Esophagus muscularis mucosa (tissue), 3 donors: Measurements from ENCODE around the gene CCDC167.

ENCODE experiments used
- CTCF ChIP-seq, 3 experiments: fragments of 200-600 bp in 2 of 3; fragments of 450-650 bp in 1 of 3; sonication (generic) in 2 of 3; IDR thresholded peaks; one replicate each; pipeline ENCODE4 v1.5.1; 2017 to 2019; ENCODE audit warnings: antibody characterized with exemption in 3 of 3, mild to moderate bottlenecking in 2 of 3, moderate library complexity in 1 of 3
- POLR2A ChIP-seq: fragments of 450-650 bp; IDR thresholded peaks from one replicate; pipeline ENCODE4 v1.6.1; 2017; ENCODE audit warnings: antibody characterized with exemption, moderate library complexity, mild to moderate bottlenecking, low read depth
- POLR2AphosphoS5 ChIP-seq, 2 donors: sonication (generic); formaldehyde crosslinking; IDR thresholded peaks; one replicate each; pipeline ENCODE4 v1.6.1; 2017; ENCODE audit warnings: antibody characterized with exemption in 2 of 2

- no peak for TF ChIP-seq CTCF (IDR thresholded peaks at IDR 0.05)
- TF ChIP-seq POLR2AphosphoS5 (IDR thresholded peaks at IDR 0.05) = no peak
- no peak for TF ChIP-seq POLR2A
Observed at GRCh38 chr6:37484786-37485170, 14.9 kb downstream of the CCDC167 start.
